ENCODE results near the gene COA5.

Gene COA5

DNA sequence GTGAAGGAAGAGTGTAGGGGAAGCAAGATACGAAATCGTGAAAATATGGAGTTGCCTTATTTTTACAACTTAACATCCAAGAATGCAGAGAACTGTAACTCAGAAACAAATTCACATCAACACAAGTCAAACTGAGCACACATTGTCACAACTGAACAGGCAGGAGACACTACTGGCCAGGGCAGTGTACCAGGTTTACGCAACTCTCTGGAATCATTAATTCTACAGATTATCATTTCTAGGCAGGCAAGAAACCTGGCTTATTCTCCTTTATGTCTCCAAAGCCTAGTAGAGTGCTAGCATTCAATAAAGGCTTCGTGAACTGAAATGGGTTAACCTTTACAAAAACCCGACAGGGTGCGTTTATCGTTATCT, 584 bp downstream of the COA5 start:
- TF ChIP-seq, protein P1, sequence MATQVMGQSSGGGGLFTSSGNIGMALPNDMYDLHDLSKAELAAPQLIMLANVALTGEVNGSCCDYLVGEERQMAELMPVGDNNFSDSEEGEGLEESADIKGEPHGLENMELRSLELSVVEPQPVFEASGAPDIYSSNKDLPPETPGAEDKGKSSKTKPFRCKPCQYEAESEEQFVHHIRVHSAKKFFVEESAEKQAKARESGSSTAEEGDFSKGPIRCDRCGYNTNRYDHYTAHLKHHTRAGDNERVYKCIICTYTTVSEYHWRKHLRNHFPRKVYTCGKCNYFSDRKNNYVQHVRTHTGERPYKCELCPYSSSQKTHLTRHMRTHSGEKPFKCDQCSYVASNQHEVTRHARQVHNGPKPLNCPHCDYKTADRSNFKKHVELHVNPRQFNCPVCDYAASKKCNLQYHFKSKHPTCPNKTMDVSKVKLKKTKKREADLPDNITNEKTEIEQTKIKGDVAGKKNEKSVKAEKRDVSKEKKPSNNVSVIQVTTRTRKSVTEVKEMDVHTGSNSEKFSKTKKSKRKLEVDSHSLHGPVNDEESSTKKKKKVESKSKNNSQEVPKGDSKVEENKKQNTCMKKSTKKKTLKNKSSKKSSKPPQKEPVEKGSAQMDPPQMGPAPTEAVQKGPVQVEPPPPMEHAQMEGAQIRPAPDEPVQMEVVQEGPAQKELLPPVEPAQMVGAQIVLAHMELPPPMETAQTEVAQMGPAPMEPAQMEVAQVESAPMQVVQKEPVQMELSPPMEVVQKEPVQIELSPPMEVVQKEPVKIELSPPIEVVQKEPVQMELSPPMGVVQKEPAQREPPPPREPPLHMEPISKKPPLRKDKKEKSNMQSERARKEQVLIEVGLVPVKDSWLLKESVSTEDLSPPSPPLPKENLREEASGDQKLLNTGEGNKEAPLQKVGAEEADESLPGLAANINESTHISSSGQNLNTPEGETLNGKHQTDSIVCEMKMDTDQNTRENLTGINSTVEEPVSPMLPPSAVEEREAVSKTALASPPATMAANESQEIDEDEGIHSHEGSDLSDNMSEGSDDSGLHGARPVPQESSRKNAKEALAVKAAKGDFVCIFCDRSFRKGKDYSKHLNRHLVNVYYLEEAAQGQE (IDR thresholded peaks at IDR 0.05; ENCODE audit: insufficient read depth in 1 of 2, low read depth in 2 of 2, low read length in 2 of 2) = no peak
- TF ChIP-seq FOXP2 (optimal IDR thresholded peaks at IDR 0.05; ENCODE audit: borderline replicate concordance, extremely low read depth, extremely low read length, insufficient read depth) (no peak), POLR2AphosphoS5 (IDR thresholded peaks at IDR 0.05; ENCODE audit: low read depth, low read length) (no peak), TAF1 (IDR thresholded peaks at IDR 0.05; ENCODE audit: borderline replicate concordance, insufficient read depth, low read length) (no peak), SIN3A (IDR thresholded peaks at IDR 0.05; ENCODE audit: borderline replicate concordance, insufficient read depth, low read length) (no peak)

DNA sequence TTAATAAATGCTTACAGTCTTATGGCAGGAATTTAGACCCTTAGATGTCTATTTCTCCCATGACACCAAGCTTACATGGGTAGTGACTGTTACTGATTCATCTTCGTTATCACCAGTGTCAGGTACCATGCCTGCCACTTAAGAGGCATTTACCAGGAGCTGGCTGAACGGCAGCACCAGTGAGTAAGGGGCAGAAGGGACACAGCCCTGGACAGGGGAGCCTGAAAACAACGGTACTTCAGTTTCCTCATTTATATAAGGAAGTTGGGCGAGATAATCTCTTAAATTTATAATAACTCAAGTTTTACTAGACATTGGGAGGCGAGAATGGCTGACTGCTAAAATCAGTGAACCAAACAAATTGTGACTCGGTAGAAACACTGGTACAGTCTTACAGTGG, 1.2 kb downstream of the COA5 start:
- no peak for TF ChIP-seq TAF1 (IDR thresholded peaks at IDR 0.05; ENCODE audit: borderline replicate concordance, insufficient read depth, low read length)

DNA sequence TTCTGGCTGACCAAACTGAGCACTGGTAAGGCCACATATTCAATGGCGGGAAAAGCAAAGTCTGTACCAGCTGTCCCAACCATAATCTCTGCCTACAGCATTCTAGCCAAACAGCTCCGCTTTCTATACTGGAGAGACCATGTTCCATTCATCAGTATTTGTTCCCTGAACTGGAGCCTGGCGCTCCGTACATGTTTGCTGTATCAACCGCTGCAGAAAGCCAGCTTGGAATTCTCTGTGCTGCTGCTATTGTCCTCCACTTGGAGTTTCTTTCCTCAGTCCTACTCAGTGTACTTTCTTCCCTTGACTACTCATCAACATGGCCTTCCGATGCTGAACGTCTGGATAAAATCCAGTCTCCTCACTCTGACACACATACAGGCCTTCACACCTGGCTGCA, 1.9 kb downstream of the COA5 start:
- TF ChIP-seq POLR2AphosphoS5 (IDR thresholded peaks at IDR 0.05; ENCODE audit: low read depth, low read length) (no peak), SIN3A (IDR thresholded peaks at IDR 0.05; ENCODE audit: borderline replicate concordance, insufficient read depth, low read length) (no peak), TAF1 (IDR thresholded peaks at IDR 0.05; ENCODE audit: borderline replicate concordance, insufficient read depth, low read length) (no peak), FOXP2 (optimal IDR thresholded peaks at IDR 0.05; ENCODE audit: borderline replicate concordance, extremely low read depth, extremely low read length, insufficient read depth) (no peak)
- TF ChIP-seq, protein P1 (IDR thresholded peaks at IDR 0.05; ENCODE audit: insufficient read depth in 1 of 2, low read depth in 2 of 2, low read length in 2 of 2) = no peak

DNA sequence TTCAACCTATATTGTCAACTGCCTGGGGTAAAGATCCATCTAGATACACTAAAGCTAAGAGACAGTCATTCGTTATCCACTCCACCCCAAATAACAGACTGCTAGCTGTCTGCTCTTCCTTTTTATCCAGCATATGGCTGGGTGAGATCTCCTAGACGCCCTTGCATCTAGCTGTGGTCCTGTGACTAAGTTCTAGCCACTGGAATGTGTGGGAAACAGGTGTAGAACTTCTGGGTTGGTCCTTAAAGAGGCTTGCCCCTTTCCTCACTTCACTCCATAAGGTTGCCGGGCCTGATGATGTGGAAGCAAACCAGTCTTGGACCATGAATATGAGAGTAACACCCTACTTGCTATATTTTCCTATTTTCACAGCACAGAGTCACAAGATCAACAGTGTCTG, 3.2 kb downstream of the COA5 start:
- no peak for TF ChIP-seq SIN3A (IDR thresholded peaks at IDR 0.05; ENCODE audit: borderline replicate concordance, insufficient read depth, low read length)
- TF ChIP-seq, protein P1 (IDR thresholded peaks at IDR 0.05; ENCODE audit: insufficient read depth in 1 of 2, low read depth in 2 of 2, low read length in 2 of 2) = no peak
- no peak for TF ChIP-seq POLR2AphosphoS5 (IDR thresholded peaks at IDR 0.05; ENCODE audit: low read depth, low read length)

DNA sequence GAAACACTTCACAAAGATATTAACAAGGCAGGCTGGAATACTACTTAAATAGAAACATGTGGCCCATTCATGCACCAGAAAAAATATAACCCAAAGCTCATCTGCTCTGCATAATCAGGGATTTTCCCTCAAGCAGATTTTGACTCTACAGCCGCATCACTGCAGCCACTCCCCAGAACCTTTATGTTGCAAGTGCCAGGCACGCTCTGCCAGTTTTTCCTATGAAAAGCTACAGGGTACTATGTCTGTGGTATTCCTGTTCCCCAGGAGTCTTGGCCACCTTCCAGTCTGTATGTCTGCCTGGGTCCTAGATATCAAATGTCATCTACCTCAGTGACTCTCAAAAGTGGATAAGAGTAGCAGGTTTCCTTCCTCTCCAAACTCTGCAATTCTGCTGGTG, 3.8 kb downstream of the COA5 start:
- TF ChIP-seq POLR2AphosphoS5 (IDR thresholded peaks at IDR 0.05; ENCODE audit: low read depth, low read length) = no peak
- TF ChIP-seq, protein P1 (IDR thresholded peaks at IDR 0.05; ENCODE audit: insufficient read depth in 1 of 2, low read depth in 2 of 2, low read length in 2 of 2) = no peak
- TF ChIP-seq TAF1 (IDR thresholded peaks at IDR 0.05; ENCODE audit: borderline replicate concordance, insufficient read depth, low read length) = no peak
- no peak for TF ChIP-seq FOXP2 (optimal IDR thresholded peaks at IDR 0.05; ENCODE audit: borderline replicate concordance, extremely low read depth, extremely low read length, insufficient read depth)
- TF ChIP-seq SIN3A (IDR thresholded peaks at IDR 0.05; ENCODE audit: borderline replicate concordance, insufficient read depth, low read length) = no peak

Data from PFSK-1 (cell line).